NOMO-1 (cell line): ENCODE measurements around the gene DPH6.

Experiments used
- DNase-seq, 2 experiments: peaks; one replicate each; lab custom pipeline; 2025; ENCODE audit not compliant: unreplicated experiment in 2 of 2; lab: John Stamatoyannopoulos, UW

DPH6 gene

GRCh38 chr15:35487417-35487816 is 58.5 kb downstream of the DPH6 start:
- DNase-seq = no peak

- DNase-seq = no peak
Measured at GRCh38 chr15:35486296-35486695, 59.7 kb downstream of the DPH6 start.

GRCh38 chr15:35485411-35485810 is 60.6 kb downstream of the DPH6 start:
- DNase-seq = no peak

DNA sequence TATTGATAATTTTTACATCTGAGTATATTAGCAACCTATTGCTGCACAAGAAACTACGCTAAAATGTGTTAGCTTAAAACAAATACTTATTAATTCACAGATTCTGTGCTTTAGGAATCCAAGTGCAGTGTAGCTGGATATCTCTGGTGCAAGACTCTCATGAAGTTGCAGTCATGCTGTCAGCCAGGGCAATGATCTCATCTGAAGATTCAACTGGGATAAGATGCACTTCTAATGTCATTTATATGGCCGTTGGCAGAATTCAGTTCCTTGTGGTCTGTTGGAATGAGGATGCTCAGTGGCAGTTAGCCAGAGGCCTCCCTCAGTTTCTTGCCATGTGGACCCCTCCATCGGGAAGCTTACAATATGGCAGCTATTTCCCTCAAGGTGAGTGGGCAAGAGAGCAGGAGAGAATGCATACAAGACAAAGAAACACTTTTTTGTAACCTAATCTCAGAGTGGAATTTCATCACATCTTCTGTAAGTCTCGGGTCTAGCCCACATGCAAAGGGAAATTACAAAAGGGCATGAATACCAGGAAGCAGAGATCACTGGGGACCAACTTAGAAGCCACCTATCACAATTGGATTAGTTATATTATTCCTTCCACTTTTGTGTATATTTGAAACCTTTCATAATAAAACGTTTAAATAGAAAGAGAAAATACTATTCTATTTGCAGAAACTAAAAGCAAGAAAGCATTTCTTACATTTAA is 61.6 kb downstream of the DPH6 start:
- no peak for DNase-seq

DNA sequence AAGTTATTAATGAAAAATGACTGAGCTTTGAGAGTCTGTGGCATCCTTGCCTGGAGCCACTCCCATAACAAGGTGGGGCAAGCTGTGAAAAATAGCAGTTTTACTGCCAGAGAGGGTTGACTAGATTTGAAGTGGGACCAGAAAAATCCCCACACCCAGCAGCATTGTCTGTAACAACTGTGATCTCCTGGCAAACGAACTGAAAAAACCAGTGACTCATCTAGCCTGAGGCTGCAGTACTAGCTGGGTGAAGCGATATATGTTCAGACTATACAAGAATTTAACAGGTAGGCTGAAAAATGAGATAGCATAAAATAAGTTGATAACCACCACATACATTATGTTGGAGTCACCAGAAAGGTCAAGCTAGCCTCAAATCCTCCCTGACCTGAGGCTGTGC is 64.0 kb downstream of the DPH6 start:
- no peak for DNase-seq

DNA sequence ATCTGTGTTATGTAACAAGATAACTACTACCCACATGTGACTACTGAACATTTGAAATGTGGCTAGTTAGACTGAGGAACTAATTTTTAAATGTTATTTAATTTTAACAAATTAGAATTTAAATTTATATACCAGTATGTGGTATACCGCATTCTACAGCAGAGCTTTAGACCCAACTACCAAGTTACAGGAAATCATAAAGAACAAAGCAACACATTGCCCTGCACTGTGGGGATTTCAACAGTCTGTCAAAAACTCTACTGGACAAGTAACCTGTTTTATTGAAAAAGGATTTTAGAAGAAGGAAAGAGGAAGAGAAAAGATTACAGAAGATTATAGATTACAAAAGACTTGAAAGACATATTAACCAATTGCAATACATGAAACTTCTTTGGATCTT is 64.9 kb downstream of the DPH6 start:
- peak in 1 of 2 experiments; percentile 18 for DNase-seq

DNA sequence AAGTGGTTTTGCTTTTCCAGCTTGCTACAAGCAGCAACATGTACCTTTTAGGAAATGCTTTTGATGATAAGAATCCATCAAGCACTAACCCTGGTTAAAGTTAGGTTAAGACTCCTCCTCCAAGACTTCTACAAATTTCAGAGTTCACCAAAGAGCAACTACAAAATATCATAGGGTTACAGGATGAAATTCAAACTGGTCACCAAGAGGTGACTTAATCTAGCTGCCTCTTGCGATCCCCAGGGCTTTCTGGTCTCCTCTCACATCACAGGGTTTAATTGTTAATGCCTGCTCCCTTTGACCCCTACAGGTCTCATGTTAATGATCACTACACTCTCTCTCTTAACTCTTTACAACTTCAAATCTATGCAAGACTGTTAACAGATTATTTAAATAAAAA is 66.5 kb downstream of the DPH6 start:
- no peak for DNase-seq

DNA sequence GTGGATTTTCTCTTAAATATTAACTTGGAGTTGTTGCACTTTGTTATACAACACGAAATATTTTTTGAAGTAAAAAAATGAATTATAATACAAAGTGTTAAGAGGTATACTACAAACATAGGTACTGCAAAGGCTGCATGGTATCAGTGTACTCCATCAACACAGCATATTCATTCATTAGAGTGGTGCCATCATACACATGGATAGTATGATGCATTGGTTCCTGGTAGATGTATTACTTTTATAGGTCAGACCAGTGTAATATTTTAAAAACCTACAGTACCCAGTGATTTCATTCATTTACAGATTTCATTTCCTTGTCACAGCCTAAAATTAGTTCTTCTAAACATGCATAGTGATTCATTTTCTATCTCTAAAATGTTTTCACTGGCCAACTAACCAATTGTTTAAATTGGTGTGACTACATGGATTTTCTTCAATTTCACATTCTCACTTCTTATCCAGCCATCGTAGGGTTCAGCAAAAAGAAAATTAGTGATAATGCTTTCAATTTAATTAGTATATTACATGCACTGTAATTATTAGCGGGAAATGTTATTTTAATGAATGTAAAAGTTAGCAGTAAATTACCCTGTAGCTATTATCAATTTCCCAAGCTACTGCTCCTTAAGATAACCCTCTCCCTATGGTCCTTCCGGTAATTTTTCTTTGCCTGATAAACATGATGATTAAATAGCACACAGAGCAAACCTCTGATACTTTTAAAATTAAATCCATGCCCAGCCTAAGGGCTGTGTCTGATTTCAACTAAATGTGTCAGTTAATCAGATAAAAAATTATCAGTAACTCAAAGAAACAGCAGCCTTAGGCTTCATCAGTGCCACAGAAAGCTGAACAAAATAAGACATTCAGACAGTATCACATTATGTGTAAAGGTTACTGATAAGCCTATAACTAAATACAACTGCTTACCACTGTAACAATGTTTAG is 68.4 kb downstream of the DPH6 start:
- no peak for DNase-seq

DNA sequence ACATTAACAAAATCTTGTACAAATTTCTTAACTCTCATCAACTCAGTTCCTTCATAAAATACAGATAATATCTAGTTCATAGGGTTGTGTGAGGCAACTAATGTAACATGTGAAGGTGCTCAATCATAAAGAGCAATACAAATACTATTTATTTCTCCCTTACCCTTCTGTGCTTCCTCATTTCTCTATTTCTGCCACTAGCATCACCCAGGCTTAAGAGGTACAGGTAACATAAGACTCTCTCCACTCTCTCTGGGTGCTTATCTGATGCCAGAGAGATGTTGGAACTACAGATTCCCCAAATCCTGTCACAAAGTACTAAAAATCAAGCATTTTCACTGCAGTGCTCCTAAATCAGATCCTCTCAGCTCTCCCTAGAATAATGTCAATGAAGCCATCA is 74.9 kb downstream of the DPH6 start:
- DNase-seq = no peak

- DNase-seq = no peak
Measured at GRCh38 chr15:35470441-35470840, 75.5 kb downstream of the DPH6 start.

- no peak for DNase-seq
Measured at GRCh38 chr15:35466476-35466875, 79.5 kb downstream of the DPH6 start.

- DNase-seq = no peak
Measured at GRCh38 chr15:35465783-35466182, 80.2 kb downstream of the DPH6 start.

DNA sequence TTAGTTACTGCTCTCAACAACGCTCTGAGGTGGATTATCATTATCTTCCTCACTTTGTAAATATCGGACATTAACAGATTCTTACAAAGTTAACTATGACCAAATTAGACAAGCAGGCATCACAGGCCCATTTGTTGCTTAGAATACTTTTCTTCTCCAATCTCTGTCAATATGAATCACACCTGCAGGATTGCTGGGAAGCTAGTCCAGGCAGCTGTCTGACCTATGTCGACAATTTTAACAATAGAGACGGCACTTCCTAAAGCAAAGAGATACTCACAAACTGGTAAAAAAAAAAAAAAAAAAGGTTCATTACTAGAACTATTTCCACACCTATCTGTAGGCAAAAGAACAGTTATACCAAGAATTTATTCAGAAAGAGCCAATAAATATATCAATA is 85.3 kb downstream of the DPH6 start:
- no peak for DNase-seq

- no peak for DNase-seq
Measured at GRCh38 chr15:35458176-35458856, 87.6 kb downstream of the DPH6 start.

DNA sequence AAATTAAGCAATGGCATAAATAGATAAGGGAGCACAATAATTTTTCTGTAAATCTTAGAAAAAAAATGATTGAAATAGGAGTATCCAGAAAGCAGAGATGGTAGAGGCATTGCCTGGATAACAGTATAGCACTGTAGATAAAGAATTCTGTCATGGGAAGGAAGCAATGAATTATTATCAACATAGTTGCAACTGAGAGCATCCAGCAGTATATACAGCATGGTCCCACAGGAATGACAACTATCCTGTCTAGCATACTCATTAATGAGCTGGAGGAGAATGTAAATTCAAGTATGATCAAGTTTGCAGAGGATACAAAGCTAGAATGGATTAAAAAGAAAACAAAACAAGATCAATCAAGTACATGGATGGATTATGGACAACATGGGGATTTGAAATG is 90.8 kb downstream of the DPH6 start:
- DNase-seq = no peak

- DNase-seq = no peak
Measured at GRCh38 chr15:35450492-35450891, 95.5 kb downstream of the DPH6 start.

DNA sequence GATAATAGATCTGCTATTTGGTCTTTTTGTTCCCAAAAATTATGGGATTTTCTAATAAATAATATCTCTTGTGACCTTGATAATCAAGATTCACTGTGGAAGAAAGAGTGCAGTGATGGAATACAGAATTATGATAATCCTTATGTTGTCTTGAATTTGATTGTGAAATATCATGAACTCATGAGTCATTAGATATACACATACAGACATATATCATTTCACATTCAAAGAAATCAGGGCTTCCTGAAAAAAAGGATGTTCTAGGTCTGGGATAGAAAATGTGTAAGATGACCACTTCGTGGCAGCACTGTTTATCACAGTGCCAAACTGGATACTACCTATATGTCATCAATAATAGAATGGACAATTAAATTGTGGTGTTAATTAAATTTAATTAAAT is 97.7 kb downstream of the DPH6 start:
- no peak for DNase-seq

GRCh38 chr15:35445891-35446290 is 100.1 kb downstream of the DPH6 start:
- DNase-seq = no peak

DNA sequence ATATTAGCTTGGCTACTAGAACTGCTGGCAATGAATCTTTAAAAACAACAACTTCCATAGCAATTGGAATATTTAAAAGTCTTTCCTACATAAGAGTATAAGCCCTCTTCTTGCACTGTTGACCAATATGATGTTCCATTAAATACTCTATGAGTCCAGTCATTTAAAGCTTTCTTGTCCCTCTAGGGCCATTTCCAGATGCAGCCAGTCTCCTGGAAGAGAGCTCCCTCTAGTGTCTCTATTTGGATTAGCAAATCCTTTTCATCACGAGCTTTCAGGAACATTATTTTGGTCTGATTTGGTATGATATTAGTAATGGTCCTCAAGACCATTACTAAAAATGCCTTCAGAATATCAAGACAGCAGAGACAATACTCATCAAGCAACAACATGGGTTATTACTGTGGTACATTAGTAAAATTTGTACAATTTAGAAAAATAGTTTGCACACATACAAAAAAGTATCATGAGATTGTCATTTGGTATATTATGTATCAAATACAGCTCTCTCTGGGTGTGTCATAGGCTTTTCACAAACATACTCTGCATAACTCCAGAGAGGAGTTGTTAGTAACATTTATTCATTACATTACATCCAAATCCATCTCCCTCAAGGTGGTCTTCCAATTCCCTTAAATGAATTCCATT is 101.3 kb downstream of the DPH6 start:
- DNase-seq = peak in 1 of 2 experiments; percentile 48

GRCh38 chr15:35443376-35443775 is 102.6 kb downstream of the DPH6 start:
- DNase-seq = no peak

GRCh38 chr15:35442742-35443141 is 103.2 kb downstream of the DPH6 start:
- DNase-seq = no peak
